Tongue (tissue), 2 donors: ENCODE results near the gene HOTAIR. TPM values are rescaled to one million over a fixed set of nuclear protein-coding genes. Genes with fewer than 3 reads are reported as not detected.

ENCODE experiments used
- DNase-seq: peaks from one replicate; pipeline ENCODE4 v3.0.0-alpha.2; 2015
- total RNA-seq: library from RNA; depleted of rRNA; stranded (reverse); fragments of >200 nt; gene quantifications from one replicate; pipeline ENCODE4 v1.2.3, GENCODE V29; 2014

Gene HOTAIR
- total RNA-seq, 1 donor from 2014 or later: not detected

GRCh38 chr12:53986686-53987483 lies 12.1 kb upstream of the HOTAIR start:
- no peak for DNase-seq

DNA sequence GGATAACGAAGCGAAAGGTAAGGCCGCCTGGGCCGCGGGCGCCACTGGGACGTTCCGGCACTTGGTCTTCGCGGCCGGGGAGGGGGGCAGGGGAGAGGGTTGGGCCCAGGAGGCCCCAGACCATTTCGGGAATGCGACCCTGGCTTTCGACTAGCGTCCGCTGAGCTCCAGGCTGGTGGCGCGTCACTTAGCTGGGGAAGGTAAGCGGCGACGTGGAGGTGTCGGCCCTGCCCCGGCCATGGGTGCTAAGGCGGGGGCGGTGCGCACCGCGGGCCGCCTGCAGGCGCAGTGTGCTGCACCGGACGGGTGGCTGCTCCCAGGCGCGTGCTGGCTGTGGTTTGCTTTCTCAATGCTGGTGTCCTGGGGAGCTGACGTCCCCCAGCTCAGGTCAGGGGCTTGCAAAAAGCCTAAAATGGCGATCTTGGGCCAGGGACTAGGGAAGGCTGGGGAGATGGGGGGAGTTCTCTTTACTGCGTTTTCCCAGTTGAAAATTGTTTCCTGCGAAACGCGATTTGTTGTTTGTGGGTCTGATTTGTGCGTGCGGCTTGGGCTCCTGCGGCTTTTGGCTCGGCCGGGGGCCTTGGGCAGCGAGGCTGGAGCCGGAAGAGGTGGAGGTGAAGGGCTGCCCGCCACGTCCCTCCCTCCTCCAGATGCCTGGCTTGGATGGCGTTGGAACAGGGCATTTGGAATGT lies 11.4 kb upstream of the HOTAIR start:
- no peak for DNase-seq

GRCh38 chr12:53985692-53985993 lies 10.9 kb upstream of the HOTAIR start:
- DNase-seq: no peak

GRCh38 chr12:53984901-53985691 lies 10.3 kb upstream of the HOTAIR start, which contains the start of gene HOXC10:
Gene HOXC10, plus strand, starts transcription at chr12:53985146. Its CDS starts 114 bp downstream, at chr12:53985260.
- peak; percentile 89 for DNase-seq

- no peak for DNase-seq
Measured at GRCh38 chr12:53983950-53984572, 9.3 kb upstream of the HOTAIR start.

DNA sequence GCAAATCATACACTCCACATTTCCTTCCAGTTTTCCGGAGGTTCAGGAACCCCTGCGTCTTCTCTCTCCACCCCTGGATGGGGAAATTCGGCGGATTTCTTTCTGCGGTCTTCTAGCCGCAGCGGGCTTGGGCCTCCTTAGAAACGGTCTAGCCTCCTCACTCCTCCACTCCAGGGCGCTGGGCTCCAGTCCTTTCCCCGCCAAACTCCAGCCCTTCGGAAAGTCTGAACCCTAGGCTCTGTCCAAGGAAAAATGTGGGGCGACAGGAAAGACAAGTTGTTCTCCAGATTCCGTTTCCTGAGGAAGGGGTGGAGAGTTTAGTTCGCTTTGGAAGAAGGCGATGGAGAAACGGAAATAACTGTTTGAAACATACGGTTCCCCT lies 8.8 kb upstream of the HOTAIR start:
- DNase-seq: no peak

DNA sequence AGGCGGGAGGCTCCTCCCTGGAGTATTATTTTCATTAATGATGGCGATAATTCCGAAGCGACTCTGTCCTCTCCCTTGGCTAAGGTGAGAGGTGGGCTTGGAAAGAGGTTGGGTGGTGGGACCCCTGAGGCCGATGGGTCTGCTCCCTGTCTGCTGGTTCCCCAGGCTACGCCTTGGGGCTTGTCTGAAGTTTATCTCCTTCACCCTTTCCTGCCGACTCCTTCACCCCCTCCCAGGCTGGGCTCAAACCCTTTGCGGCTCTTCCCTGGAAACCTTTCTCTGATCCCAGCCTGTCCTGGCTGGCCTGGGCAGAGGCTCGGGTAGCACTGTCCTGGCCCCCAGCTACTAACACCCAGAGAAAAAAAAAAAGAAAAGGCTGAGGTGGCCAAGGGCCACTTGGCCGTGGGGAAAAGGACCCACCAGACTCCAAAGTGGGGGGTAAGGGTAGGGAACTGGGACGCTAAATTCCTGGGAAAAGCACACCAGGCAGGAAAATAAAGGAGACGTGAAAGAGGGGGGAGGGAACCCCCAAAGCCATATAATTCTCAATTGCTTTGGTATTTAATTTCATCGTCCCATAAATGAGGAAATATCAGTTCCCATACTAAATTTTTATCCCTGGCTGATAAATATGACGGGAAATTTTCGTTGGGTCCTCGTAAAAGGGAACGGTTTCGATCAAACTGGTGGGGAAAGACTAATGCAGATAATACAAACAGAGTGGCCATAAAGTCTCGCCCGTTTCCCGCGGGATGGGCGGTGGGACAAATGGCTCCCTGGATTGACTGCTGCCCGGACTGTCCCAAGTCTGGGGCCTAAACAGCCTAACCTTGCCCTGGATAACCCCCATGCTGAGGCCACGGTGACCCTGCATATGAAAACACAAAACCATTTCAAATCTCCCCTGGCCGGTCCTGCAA lies 8.2 kb upstream of the HOTAIR start:
- DNase-seq: no peak

DNA sequence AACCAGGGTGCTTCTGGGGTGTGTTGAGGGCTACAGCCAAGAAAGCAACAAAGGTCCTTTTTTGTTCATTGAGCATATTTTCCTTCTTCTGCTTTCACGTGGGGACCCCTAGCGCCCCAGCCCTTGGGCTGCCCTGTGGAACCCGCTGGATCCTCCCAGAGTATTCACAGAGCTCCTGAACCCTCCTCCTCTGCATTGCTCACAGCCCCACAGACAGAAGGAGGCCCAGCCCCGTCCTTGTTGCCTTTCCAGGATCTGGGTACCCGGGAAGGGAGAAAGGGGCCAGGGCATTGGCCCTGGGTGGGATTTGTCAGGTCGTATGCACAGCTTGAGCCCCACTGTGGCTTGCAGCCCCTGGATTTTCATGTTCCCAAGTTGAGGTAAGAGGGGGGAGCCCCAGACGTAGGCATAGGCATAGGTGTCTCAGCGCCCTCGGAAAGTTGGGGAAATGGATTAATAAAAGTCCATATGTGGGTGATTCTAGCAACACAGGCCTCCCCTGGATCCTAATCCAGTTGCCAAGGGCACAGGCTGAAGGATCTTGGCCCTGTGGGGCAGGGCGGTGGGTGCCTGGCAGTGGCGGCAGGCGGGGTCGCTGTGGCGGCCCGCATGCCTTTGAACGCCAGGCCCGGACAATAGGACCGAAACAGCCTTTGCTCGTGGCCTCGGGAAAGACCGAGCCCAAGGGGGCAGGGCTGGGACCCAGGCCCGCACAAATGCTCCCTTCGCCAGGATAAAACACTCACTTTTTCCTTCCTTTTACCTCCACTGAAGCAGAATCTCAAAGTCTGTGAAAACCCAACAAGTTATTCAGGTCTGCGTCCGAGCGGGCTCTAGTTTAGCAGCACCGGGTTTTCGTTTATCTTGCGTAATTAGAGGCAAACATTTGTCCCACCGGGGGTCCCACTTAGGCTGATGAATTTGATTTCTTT lies 7.1 kb upstream of the HOTAIR start:
- DNase-seq: no peak

GRCh38 chr12:53980802-53981496 lies 6.2 kb upstream of the HOTAIR start:
- no peak for DNase-seq

DNA sequence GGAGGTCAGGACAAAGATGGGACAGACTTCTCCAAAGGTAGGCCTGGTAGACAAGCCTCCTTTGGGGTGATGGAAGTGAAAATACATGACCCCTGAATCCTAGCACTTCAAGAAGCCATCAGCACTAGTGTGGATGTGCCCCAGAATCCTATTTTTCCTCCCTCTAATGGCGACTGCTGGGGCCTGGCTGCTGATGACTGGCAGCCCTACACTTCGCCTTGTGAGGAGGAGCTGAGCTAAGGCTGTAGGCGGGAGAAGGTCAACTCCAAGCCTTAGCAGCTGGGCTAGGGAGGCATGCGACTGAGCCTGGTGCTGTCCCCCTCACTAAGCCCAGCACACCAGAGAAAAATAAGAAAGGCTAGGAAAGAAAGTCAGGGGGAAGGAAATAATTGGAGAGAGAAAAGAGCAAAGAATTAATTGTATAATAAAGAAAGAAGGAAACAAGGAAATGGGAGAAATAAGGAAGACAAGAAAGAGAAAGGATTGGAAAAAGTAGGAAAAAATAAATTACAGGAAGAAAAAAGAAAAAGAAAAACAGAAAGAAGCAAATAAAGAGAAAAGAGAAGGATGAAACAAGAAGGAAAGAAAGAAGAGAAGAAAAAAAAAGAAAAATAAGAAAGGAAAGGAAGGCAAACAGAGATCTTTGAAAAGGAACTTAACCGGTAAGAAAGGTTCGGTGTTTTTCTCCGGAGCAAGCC lies 5.5 kb upstream of the HOTAIR start:
- no peak for DNase-seq

GRCh38 chr12:53978477-53979356 lies 4.0 kb upstream of the HOTAIR start:
- no peak for DNase-seq

DNA sequence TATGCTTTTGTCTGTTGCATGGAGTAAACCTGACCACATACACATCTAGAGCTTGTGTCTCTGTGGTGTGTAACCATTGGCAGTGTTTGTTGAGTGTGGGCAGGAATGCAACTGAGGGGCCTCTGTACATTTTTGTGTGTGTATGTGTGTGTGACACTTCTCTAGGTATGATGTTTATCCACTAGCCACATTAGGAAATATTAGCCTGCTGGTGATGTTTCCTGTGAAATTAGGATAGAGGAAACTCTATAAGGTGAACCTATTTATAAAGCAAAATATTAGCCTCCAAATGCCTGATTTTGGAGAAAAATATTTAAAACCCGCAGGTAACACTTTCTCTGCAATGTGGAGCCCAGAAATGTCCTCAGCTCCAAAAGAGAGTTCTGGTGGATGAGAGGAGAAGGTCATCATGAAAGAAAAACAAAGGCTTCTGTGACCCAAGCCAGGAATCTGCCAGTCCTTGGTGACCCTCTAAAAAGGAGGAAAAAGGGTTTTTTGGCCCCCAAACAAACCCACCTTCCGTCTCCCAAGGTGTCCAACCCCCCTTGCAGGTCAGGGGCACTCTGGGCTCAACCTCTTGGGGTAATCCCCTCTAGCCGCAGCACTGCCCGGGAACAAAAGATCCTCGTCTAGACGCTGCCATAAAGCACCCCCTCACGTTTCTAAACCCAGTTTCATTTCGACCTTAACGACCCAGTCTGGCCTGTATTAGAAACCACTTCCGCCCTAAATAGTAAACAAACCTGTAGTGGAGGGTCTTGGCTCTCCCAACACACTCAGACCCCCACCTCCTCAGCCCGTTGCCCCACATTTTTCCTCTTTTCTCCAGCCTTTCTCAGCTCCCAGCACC lies 3.1 kb upstream of the HOTAIR start:
- no peak for DNase-seq

DNA sequence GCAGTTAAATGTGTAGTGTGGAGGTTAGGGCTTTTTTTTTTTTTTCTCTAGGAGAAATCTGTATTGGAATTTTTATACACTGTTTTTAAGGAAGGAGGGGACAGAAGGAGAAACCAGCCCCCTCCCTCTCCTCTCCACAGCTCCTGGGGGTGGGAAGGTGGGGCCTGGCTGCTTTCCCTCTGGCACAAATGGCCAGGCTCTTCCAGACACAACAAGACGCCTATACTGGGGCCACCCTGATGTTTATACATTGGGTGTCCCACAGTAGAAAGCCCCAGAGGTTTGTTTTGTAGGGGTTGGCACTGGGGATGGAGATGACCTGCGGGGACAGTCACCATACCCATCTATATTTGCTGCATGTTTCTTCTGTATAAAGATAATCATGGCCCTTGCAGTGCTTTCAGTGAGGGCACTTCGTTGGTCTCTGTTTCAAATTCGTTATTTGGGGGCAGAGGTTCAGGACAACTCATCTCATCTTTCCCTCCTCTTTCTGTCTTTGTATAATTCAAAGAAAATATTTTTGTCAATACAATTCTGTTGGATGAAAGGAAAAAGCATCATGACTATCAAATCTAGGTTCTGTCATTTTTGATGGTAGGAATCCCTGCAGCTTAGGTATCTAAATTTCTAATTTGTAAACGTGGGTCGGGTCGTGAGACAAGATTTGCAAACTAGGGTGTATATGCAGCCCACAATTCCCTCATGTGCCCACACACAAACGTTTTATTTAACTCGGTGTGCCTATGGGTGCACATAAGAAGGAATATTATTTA lies 2.3 kb upstream of the HOTAIR start:
- DNase-seq: no peak

GRCh38 chr12:53976172-53976822 lies 1.5 kb upstream of the HOTAIR start:
- DNase-seq: peak; percentile 30

GRCh38 chr12:53975479-53976152 lies 862 bp upstream of the HOTAIR start:
- DNase-seq: no peak
